ENCODE data around the gene CHCHD6. TPM values are rescaled to one million over a fixed set of nuclear protein-coding genes. Genes with fewer than 3 reads are reported as not detected.

The CHCHD6 gene
- total and polyA plus RNA-seq, 2 of the 4 experiments (the other 2 are of a cell fraction), result 18.8 to 28.9 TPM

DNA sequence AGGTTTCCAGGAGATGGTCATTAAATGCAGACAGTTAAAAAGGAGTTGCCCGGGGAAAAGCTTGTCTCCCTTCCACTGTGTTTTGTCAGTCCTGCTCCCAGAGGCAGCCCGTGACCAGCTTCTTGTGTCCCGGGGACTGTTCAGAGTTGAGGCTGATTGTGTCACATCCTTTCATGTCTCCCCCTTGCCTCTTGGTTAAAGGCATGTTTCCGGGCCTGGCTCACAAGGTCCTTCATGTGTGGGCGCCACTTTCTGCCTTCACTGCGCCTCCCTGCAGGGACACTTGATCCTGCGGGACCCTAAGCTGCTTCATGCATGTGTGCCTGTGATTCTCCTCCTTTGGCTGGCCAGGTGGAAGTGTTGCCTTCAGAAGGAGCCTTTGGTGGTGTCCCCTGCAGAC, 9.2 kb downstream of the CHCHD6 start:
- Histone ChIP-seq H4K8ac (ENCODE audit: low read depth in 2 of 2, low read length in 2 of 2) (no peak overlapping the region), H3K79me1 (ENCODE audit: low read depth in 1 of 2, low read length in 2 of 2) (peaks cover 17 to 22% of the 10 kb centered on the region in 2 experiments; a peak in 3 of 4 replicates), H2BK15ac (ENCODE audit: low read depth, low read length) (no peak overlapping the region), H3K9me3 (ENCODE audit: control insufficient read depth, insufficient read depth, low read length) (no peaks in the 10 kb centered on the region), H2BK5ac (ENCODE audit: low read depth, low read length, poor library complexity, severe bottlenecking) (no peak overlapping the region), H3K4me2 (ENCODE audit: low read depth, low read length) (no peak overlapping the region), H2BK20ac (ENCODE audit: low read depth, low read length) (no peak overlapping the region), H2AK9ac (replicated peaks; ENCODE audit: low read depth, low read length, poor library complexity) (no peak overlapping the region), H4K20me1 (ENCODE audit: insufficient read depth, low read length) (peaks cover 8% of the 10 kb centered on the region), H4K5ac (ENCODE audit: low read depth, low read length) (no peak overlapping the region), H2AFZ (replicated peaks; ENCODE audit: low read length, poor library complexity) (no peak overlapping the region), H3K56ac (ENCODE audit: extremely low read depth, insufficient read depth, low read length) (no peak overlapping the region), H3K27ac (ENCODE audit: insufficient read depth, low read length) (no peak overlapping the region), H2AK5ac (ENCODE audit: low read depth, low read length) (no peak overlapping the region), H3K27me3 (ENCODE audit: control insufficient read depth, insufficient read depth, low read length) (no peaks in the 10 kb centered on the region), H2BK120ac (ENCODE audit: low read depth, low read length) (no peak overlapping the region), H3K14ac (replicated peaks; ENCODE audit: low read depth, low read length) (no peak overlapping the region), H3K9me1 (ENCODE audit: insufficient read depth, low read length) (peaks cover 2% of the 10 kb centered on the region; the same call in 1 of the 2 replicates), H3K23ac (ENCODE audit: low read depth, low read length) (no peak overlapping the region), H3K4me1 (ENCODE audit: control insufficient read depth, insufficient read depth, low read length) (0 out of 2 replicates have a peak, but pooled peaks cover 2% of the 10 kb centered on the region), H3K4ac (ENCODE audit: low read depth, low read length) (no peak overlapping the region), H4K91ac (ENCODE audit: insufficient read depth, low read depth, low read length) (no peak overlapping the region), H3K18ac (ENCODE audit: low read depth, low read length) (no peak overlapping the region), H3K4me3 (ENCODE audit: insufficient read depth, low read depth, low read length) (no peak overlapping the region), H3K36me3 (ENCODE audit: control insufficient read depth, insufficient read depth, low read length) (no peaks in the 10 kb centered on the region), H3K9ac (ENCODE audit: low read depth, low read length) (no peak overlapping the region)
- TF ChIP-seq MXI1 (IDR thresholded peaks at IDR 0.05; ENCODE audit: borderline replicate concordance, low read depth, low read length), result no peak
- TF ChIP-seq CEBPB (IDR thresholded peaks at IDR 0.05; ENCODE audit: low read depth, low read length), result no peak
- no peak for TF ChIP-seq POLR2A (IDR thresholded peaks at IDR 0.05; ENCODE audit: low read depth, low read length)
- TF ChIP-seq MAFK (IDR thresholded peaks at IDR 0.05; ENCODE audit: low read depth, low read length), result no peak
- no peak for TF ChIP-seq RFX5 (IDR thresholded peaks at IDR 0.05; ENCODE audit: low read depth, low read length)
- TF ChIP-seq RCOR1 (IDR thresholded peaks at IDR 0.05; ENCODE audit: insufficient replicate concordance, low read length), result no peak
- no peak for TF ChIP-seq CHD1 (IDR thresholded peaks at IDR 0.05; ENCODE audit: low read depth, low read length)
- no peak for TF ChIP-seq BHLHE40 (IDR thresholded peaks at IDR 0.05; ENCODE audit: low read depth, low read length)
- TF ChIP-seq, protein P1, sequence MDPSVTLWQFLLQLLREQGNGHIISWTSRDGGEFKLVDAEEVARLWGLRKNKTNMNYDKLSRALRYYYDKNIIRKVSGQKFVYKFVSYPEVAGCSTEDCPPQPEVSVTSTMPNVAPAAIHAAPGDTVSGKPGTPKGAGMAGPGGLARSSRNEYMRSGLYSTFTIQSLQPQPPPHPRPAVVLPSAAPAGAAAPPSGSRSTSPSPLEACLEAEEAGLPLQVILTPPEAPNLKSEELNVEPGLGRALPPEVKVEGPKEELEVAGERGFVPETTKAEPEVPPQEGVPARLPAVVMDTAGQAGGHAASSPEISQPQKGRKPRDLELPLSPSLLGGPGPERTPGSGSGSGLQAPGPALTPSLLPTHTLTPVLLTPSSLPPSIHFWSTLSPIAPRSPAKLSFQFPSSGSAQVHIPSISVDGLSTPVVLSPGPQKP (IDR thresholded peaks at IDR 0.05; ENCODE audit: borderline replicate concordance, low read depth, low read length), result no peak
- TF ChIP-seq, protein P2, sequence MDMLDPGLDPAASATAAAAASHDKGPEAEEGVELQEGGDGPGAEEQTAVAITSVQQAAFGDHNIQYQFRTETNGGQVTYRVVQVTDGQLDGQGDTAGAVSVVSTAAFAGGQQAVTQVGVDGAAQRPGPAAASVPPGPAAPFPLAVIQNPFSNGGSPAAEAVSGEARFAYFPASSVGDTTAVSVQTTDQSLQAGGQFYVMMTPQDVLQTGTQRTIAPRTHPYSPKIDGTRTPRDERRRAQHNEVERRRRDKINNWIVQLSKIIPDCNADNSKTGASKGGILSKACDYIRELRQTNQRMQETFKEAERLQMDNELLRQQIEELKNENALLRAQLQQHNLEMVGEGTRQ (IDR thresholded peaks at IDR 0.05; ENCODE audit: low read depth, low read length), result no peak
- TF ChIP-seq, protein P3, sequence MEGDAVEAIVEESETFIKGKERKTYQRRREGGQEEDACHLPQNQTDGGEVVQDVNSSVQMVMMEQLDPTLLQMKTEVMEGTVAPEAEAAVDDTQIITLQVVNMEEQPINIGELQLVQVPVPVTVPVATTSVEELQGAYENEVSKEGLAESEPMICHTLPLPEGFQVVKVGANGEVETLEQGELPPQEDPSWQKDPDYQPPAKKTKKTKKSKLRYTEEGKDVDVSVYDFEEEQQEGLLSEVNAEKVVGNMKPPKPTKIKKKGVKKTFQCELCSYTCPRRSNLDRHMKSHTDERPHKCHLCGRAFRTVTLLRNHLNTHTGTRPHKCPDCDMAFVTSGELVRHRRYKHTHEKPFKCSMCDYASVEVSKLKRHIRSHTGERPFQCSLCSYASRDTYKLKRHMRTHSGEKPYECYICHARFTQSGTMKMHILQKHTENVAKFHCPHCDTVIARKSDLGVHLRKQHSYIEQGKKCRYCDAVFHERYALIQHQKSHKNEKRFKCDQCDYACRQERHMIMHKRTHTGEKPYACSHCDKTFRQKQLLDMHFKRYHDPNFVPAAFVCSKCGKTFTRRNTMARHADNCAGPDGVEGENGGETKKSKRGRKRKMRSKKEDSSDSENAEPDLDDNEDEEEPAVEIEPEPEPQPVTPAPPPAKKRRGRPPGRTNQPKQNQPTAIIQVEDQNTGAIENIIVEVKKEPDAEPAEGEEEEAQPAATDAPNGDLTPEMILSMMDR (conservative IDR thresholded peaks at IDR 0.05; ENCODE audit: low read depth, low read length), result no peak
- TF ChIP-seq NFE2L2 (IDR thresholded peaks at IDR 0.05; ENCODE audit: low read depth, low read length), result no peak
- TF ChIP-seq RAD21 (IDR thresholded peaks at IDR 0.05; ENCODE audit: low read length), result no peak
- no peak for TF ChIP-seq MAZ (IDR thresholded peaks at IDR 0.05; ENCODE audit: borderline replicate concordance, low read depth, low read length)
- no peak for TF ChIP-seq FOS (IDR thresholded peaks at IDR 0.05; ENCODE audit: low read depth, low read length)
- ATAC-seq (ENCODE audit: low read depth) (no peak), DNase-seq (no peak)
- in situ Hi-C loops (cut with MboI; ENCODE audit: low sequenced_read_pairs) (no loop called here), dilution Hi-C loops (cut with HindIII; ENCODE audit: low sequenced_read_pairs, unreplicated experiment) (no loop called here), intact Hi-C loops (cut with micrococcal nuclease) (no loop called here)
- ChIA-PET CTCF (no interaction called here), POLR2A (ENCODE audit: unreplicated experiment) (no interaction called here)
- 91% methylated on average over 5 of the region's 7 CpGs; no CpG with 5 or more reads in 1 of the 2 experiments for WGBS, 2 experiments (ENCODE audit: extremely low coverage in 2 of 2, insufficient read length in 1 of 2)
- BruUV-seq (replicated peaks), result no TSS peak

Measured in IMR-90 (cell line).